ENCODE results near the gene C22orf15. TPM values are rescaled to one million over a fixed set of nuclear protein-coding genes. Genes with fewer than 3 reads are reported as not detected.

The C22orf15 gene
- total and polyA plus RNA-seq, 3 experiments from 2014 or later, result 0.75 to 0.93 (median 0.81) TPM

DNA sequence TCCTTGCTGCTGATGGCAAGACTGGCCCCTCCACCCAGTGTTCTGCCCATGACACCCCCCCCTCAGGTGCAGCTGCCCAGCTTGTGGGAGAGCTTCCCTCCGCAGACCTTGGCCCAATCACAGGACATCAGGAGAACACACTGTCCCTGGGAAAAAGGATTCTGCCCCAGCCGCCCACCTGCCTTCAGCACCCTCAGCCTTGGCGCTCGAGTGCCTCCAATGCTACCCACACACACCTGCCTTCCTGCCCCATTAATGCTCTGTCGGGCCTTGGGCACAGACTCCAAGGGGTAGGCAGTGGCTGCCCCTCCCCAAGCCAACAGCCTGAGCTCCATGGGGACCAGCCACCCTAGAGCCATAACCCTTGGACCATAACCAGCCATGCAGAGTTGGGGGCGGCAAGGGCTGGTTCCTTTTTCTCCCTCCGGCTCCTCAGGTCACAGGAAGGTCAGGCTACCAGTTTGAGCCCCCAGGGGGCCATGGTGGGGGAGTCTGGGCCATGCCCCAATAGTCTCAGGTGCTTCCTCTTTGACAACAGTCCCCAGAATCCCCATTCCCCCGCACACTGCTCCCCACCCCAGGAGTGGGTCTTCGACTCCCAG lies 10.6 kb upstream of the C22orf15 start:
- Mint-ChIP-seq H3K27me3 (no peaks in the 10 kb centered on the region), H3K4me3 (peak overlapping the region; percentile 68 to 90 (median 77)), H3K9me3 (no peaks in the 10 kb centered on the region), H3K27ac (peak overlapping the region in 4 of 8 donors; percentile 68 to 85 (median 76)), H3K4me1 (peaks cover 11 to 17% (median 17%) of the 10 kb centered on the region in 3 donors), H3K36me3 (peaks cover 0 to 3% (median 0%) of the 10 kb centered on the region in 3 donors)
- DNase-seq, result no peak
- H3K27ac ChIP-seq (ENCODE audit: low read depth, low read length), result peak overlapping the region; percentile 67
- ChIA-PET POLR2A (no interaction called here), CTCF (interaction anchor here (1.8 kb wide), 1 partner anchor 11 kb away, joined by 7 read pairs; the partner anchor contains the start of gene C22orf15)
- H3K27me3 ChIP-seq (ENCODE audit: insufficient read depth, low read length, poor library complexity, severe bottlenecking), result no peaks in the 10 kb centered on the region
- H3K4me1 ChIP-seq (ENCODE audit: insufficient read depth, low read length), result peaks cover 7% of the 10 kb centered on the region
- H3K36me3 ChIP-seq (ENCODE audit: insufficient read depth, low read length), result no peaks in the 10 kb centered on the region
- H3K9me3 ChIP-seq (ENCODE audit: low read length), result no peaks in the 10 kb centered on the region
- no peak overlapping the region for H3K4me3 ChIP-seq (ENCODE audit: low read length)

DNA sequence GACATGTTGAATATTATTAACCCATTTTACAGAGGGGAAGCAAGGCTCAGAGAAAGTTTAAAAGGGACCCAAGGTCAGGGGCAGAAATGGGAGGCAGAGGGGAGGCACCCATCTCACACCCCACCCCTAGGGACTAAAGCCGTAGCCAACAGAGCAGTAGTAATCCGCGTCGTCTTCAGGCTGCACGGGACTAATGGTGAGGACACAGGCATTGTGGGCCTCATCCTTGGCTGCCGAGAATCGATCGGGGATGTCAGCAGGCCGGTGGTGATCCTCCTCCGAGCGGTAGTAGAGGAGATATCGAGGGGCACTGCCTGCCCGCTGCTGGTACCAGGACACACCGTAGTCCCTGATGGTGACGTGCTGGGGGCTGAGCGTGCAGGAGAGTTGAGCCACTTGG lies 10.0 kb upstream of the C22orf15 start:
- Mint-ChIP-seq H3K4me1 (peaks cover 11 to 17% (median 17%) of the 10 kb centered on the region in 3 donors), H3K9me3 (no peaks in the 10 kb centered on the region), H3K27me3 (no peaks in the 10 kb centered on the region), H3K36me3 (peaks cover 0 to 3% (median 0%) of the 10 kb centered on the region in 3 donors), H3K4me3 (peak overlapping the region in 5 of 7 donors; percentile 68 to 80 (median 73)), H3K27ac (no peak overlapping the region)
- no peak overlapping the region for H3K4me3 ChIP-seq (ENCODE audit: low read length)
- peaks cover 7% of the 10 kb centered on the region for H3K4me1 ChIP-seq (ENCODE audit: insufficient read depth, low read length)
- H3K27me3 ChIP-seq (ENCODE audit: insufficient read depth, low read length, poor library complexity, severe bottlenecking), result no peaks in the 10 kb centered on the region
- ChIA-PET CTCF (no interaction called here), POLR2A (no interaction called here)
- no peak overlapping the region for H3K27ac ChIP-seq (ENCODE audit: low read depth, low read length)
- no peaks in the 10 kb centered on the region for H3K9me3 ChIP-seq (ENCODE audit: low read length)
- DNase-seq, result no peak
- H3K36me3 ChIP-seq (ENCODE audit: insufficient read depth, low read length), result no peaks in the 10 kb centered on the region

DNA sequence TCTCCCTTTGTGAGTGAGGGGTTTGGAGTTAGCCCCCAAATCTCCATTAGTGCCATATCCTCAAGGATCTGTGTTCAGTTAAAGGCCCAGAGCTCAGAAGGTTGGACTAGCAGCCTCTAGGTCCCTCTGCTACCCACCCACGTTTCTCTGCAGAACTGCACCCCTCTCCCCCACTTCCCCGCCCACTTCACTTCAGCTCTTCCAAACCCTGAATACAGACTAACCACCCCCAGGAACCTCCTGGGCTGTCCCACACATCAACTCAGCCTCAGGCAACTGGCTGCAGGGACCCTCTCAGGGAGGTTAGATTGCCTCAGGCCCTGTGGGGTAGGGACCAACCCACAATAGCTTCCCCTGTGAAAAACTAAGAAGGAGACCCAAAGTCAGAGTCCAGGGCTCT lies 9.4 kb upstream of the C22orf15 start:
- ChIA-PET POLR2A (no interaction called here), CTCF (no interaction called here)
- Histone ChIP-seq H3K4me1 (ENCODE audit: insufficient read depth, low read length) (peaks cover 7% of the 10 kb centered on the region), H3K27me3 (ENCODE audit: insufficient read depth, low read length, poor library complexity, severe bottlenecking) (no peaks in the 10 kb centered on the region), H3K4me3 (ENCODE audit: low read length) (no peak overlapping the region), H3K27ac (ENCODE audit: low read depth, low read length) (no peak overlapping the region), H3K36me3 (ENCODE audit: insufficient read depth, low read length) (no peaks in the 10 kb centered on the region), H3K9me3 (ENCODE audit: low read length) (no peaks in the 10 kb centered on the region)
- peaks cover 11 to 17% (median 17%) of the 10 kb centered on the region in 3 donors for H3K4me1 Mint-ChIP-seq
- H3K27ac Mint-ChIP-seq, result no peak overlapping the region
- no peaks in the 10 kb centered on the region for H3K27me3 Mint-ChIP-seq
- no peaks in the 10 kb centered on the region for H3K9me3 Mint-ChIP-seq
- DNase-seq, result no peak
- peaks cover 0 to 3% (median 0%) of the 10 kb centered on the region in 3 donors for H3K36me3 Mint-ChIP-seq
- peak overlapping the region in 5 of 7 donors; percentile 5 to 45 (median 17) for H3K4me3 Mint-ChIP-seq

DNA sequence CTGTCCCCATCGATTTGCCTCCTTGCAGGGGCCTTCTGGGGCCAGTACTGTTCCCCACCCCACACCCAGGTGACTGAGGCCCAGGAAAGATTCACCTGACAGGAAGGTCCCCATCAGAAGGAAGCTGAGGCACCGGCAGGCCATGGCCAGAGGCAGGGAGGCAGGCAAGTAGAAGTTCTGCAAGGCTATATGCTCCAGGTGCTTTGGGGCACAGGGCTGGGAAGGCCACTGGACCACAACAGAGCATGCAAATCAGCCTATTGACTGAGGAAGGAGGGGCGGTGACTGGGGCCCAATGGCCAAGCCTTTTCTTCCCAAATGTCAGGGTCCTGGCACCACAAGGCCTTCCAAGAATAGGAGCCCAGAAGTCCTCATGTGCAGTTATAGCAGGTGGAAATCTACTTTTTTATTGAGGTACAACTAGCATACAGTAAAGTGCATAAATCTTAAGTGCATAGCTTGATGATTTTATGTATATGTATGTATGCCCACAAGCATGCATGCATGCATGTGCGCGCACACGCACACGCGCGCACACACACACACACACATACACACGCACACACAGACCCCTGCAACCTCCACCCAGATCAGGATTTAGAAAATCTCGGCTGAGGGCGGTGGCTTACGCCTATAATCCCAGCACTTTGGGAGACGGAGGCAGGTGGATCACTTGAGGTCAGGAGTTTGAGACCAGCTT lies 8.4 kb upstream of the C22orf15 start, which contains the start of gene VPREB3:
TSS of gene VPREB3 (minus strand) at position 206 of the 700 bp plus-strand sequence. CDS start at position 144, 62 bp downstream.
- POLR2A ChIA-PET, result interaction anchor here (1.2 kb wide), 1 partner anchor 31 kb away, joined by 3 read pairs; no protein-coding TSS in a partner anchor

DNA sequence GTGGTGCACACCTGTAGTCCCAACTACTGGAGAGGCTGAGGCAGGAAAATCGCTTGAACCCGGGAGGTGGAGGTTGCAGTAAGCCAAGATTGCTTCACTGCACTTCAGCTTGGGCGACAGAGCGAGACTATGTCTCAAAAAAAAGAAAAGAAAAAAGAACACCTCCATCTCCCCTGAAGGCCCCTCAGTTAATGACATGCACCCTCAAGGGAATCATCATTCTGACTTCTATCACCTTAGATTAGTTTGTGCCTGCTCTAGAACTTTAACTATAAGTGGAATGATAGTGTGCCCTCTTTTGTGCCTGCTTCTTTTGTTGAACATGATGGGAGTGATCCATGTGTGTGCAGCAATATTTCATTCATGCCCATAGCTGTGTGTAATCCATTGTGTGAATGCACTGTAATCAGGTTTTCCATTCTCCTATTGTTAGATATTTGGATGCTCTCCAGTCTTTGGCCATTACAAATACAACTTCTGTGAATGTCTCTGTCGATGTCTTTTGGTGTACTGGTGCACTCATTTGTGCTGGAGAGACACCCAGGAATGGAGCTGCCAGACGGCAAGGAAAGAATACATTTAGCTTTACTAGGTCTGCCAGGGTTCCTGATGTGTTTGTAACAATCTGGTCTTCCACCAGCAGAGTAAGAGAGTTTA lies 7.7 kb upstream of the C22orf15 start:
- Mint-ChIP-seq H3K36me3 (no peaks in the 10 kb centered on the region), H3K27me3 (no peaks in the 10 kb centered on the region), H3K4me1 (peaks cover 6 to 14% (median 10%) of the 10 kb centered on the region in 3 donors), H3K9me3 (no peaks in the 10 kb centered on the region), H3K27ac (peak overlapping the region in 3 of 8 donors; percentile 22 to 70 (median 67)), H3K4me3 (peak overlapping the region in 1 of 7 donors; percentile 33)
- H3K4me3 ChIP-seq (ENCODE audit: low read length), result no peak overlapping the region
- H3K36me3 ChIP-seq (ENCODE audit: insufficient read depth, low read length), result no peaks in the 10 kb centered on the region
- DNase-seq, result no peak
- no peak overlapping the region for H3K27ac ChIP-seq (ENCODE audit: low read depth, low read length)
- H3K4me1 ChIP-seq (ENCODE audit: insufficient read depth, low read length), result peaks cover 6% of the 10 kb centered on the region
- no peaks in the 10 kb centered on the region for H3K9me3 ChIP-seq (ENCODE audit: low read length)
- ChIA-PET CTCF (no interaction called here), POLR2A (interaction anchor here (1.2 kb wide), 1 partner anchor 31 kb away, joined by 3 read pairs; no protein-coding TSS in a partner anchor)
- no peaks in the 10 kb centered on the region for H3K27me3 ChIP-seq (ENCODE audit: insufficient read depth, low read length, poor library complexity, severe bottlenecking)

More for the DNA sequence above, 8.4 kb upstream of the C22orf15 start, which contains the start of gene VPREB3:
- Histone ChIP-seq H3K27ac (ENCODE audit: low read depth, low read length) (no peak within 1 kb of the TSS), H3K36me3 (ENCODE audit: insufficient read depth, low read length) (no peaks in the 10 kb centered on the region), H3K9me3 (ENCODE audit: low read length) (no peaks in the 10 kb centered on the region), H3K27me3 (ENCODE audit: insufficient read depth, low read length, poor library complexity, severe bottlenecking) (no peaks in the 10 kb centered on the region), H3K4me3 (ENCODE audit: low read length) (no peak within 1 kb of the TSS), H3K4me1 (ENCODE audit: insufficient read depth, low read length) (peaks cover 7% of the 10 kb centered on the region)
- H3K27ac Mint-ChIP-seq, result peak within 1 kb of the TSS in 3 of 8 donors; percentile 22 to 70 (median 67)
- H3K4me3 Mint-ChIP-seq, result peak within 1 kb of the TSS in 5 of 7 donors; percentile 5 to 45 (median 17)
- H3K9me3 Mint-ChIP-seq, result no peaks in the 10 kb centered on the region
- peaks cover 0 to 3% (median 0%) of the 10 kb centered on the region in 3 donors for H3K36me3 Mint-ChIP-seq
- CTCF ChIA-PET, result no interaction called here
- H3K4me1 Mint-ChIP-seq, result peaks cover 11 to 17% (median 17%) of the 10 kb centered on the region in 3 donors
- no peaks in the 10 kb centered on the region for H3K27me3 Mint-ChIP-seq
- DNase-seq, result no peak

DNA sequence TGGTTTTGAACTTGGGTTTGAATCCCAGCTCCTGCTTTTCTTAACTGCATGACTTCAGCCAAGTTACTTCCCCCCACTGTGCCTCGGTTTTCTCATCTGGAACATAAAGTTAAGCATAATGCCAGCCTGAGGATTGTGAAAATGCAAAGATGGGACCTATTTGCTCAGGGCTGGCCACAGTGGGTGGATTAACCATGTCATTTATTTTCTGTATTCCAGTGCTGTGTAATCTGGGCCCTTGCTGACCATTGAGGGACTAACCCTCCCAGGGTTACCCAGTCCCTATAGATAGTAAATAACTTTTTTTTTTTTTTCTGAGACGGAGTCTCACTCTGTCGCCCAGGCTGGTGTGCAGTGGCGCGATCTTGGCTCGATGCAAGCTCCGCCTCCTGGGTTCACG lies 7.1 kb upstream of the C22orf15 start:
- no peaks in the 10 kb centered on the region for H3K27me3 Mint-ChIP-seq
- H3K36me3 Mint-ChIP-seq, result no peaks in the 10 kb centered on the region
- peak overlapping the region in 1 of 8 donors; percentile 22 for H3K27ac Mint-ChIP-seq
- H3K27me3 ChIP-seq (ENCODE audit: insufficient read depth, low read length, poor library complexity, severe bottlenecking), result no peaks in the 10 kb centered on the region
- H3K4me1 ChIP-seq (ENCODE audit: insufficient read depth, low read length), result no peaks in the 10 kb centered on the region
- no peaks in the 10 kb centered on the region for H3K9me3 Mint-ChIP-seq
- no peak overlapping the region for H3K4me3 Mint-ChIP-seq
- POLR2A ChIA-PET, result interaction anchor here (1.2 kb wide), 1 partner anchor 30 kb away, joined by 3 read pairs; no protein-coding TSS in a partner anchor
- no peaks in the 10 kb centered on the region for H3K9me3 ChIP-seq (ENCODE audit: low read length)
- H3K27ac ChIP-seq (ENCODE audit: low read depth, low read length), result no peak overlapping the region
- no peak overlapping the region for H3K4me3 ChIP-seq (ENCODE audit: low read length)
- no peak for DNase-seq
- CTCF ChIA-PET, result no interaction called here
- H3K36me3 ChIP-seq (ENCODE audit: insufficient read depth, low read length), result no peaks in the 10 kb centered on the region
- H3K4me1 Mint-ChIP-seq, result peaks cover 1 to 8% (median 4%) of the 10 kb centered on the region in 3 donors

DNA sequence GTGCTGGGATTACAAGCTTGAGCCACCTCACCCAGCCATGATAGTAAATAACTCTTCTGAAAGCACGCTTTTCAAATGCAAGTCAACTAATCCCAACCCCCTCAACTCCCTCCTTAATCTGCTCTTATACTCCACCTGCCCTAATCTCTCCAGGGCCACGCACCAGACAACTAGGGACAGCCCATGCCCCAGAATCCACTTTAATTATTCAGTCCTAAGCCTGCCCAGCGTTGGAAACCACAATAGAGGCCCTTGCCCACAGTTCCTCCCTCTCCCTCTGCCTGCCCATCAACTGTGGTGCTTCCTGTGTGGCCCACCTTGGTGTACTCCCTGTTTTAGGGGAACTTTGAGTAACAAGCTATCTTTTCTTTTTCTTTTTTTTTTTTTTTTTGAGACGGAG lies 5.9 kb upstream of the C22orf15 start:
- H3K9me3 ChIP-seq (ENCODE audit: low read length), result no peaks in the 10 kb centered on the region
- H3K4me1 ChIP-seq (ENCODE audit: insufficient read depth, low read length), result no peaks in the 10 kb centered on the region
- H3K36me3 ChIP-seq (ENCODE audit: insufficient read depth, low read length), result no peaks in the 10 kb centered on the region
- no peak for DNase-seq
- no peaks in the 10 kb centered on the region for H3K27me3 Mint-ChIP-seq
- no peaks in the 10 kb centered on the region for H3K36me3 Mint-ChIP-seq
- H3K4me3 Mint-ChIP-seq, result no peak overlapping the region
- no peaks in the 10 kb centered on the region for H3K9me3 Mint-ChIP-seq
- no peak overlapping the region for H3K27ac ChIP-seq (ENCODE audit: low read depth, low read length)
- no peaks in the 10 kb centered on the region for H3K27me3 ChIP-seq (ENCODE audit: insufficient read depth, low read length, poor library complexity, severe bottlenecking)
- ChIA-PET CTCF (interaction anchor here (0.9 kb wide), 1 partner anchor 13 kb away, joined by 3 read pairs; no protein-coding TSS in a partner anchor), POLR2A (no interaction called here)
- no peak overlapping the region for H3K4me3 ChIP-seq (ENCODE audit: low read length)
- H3K4me1 Mint-ChIP-seq, result peaks cover 1 to 4% (median 3%) of the 10 kb centered on the region in 3 donors
- peak overlapping the region in 1 of 8 donors; percentile 34 for H3K27ac Mint-ChIP-seq

All from CD8-positive, alpha-beta memory T cell (primary cell).